GM18868 (cell line): ENCODE results near the gene RAPGEF3.

ENCODE experiments used
- ATAC-seq: cut with Tn5 transposase; IDR thresholded peaks from one replicate; pipeline ENCODE4 v1.9.1; 2021; ENCODE audit warnings: mild to moderate bottlenecking, moderate library complexity; ENCODE audit not compliant: unreplicated experiment

Gene RAPGEF3

GRCh38 chr12:47790676-47791350, 32.1 kb upstream of the RAPGEF3 start:
- ATAC-seq, result no peak

GRCh38 chr12:47789712-47790489, 31.2 kb upstream of the RAPGEF3 start:
- ATAC-seq, result no peak

GRCh38 chr12:47789141-47789540, 30.5 kb upstream of the RAPGEF3 start:
- no peak for ATAC-seq

- no peak for ATAC-seq
Observed at GRCh38 chr12:47787596-47788319, 29.1 kb upstream of the RAPGEF3 start.

- no peak for ATAC-seq
Observed at GRCh38 chr12:47786662-47787280, 28.1 kb upstream of the RAPGEF3 start.

- ATAC-seq, result no peak
Observed at GRCh38 chr12:47785887-47786661, 27.4 kb upstream of the RAPGEF3 start.

GRCh38 chr12:47785036-47785886, 26.6 kb upstream of the RAPGEF3 start:
- ATAC-seq, result no peak

- no peak for ATAC-seq
Observed at GRCh38 chr12:47783821-47784819, 25.4 kb upstream of the RAPGEF3 start.

- no peak for ATAC-seq
Observed at GRCh38 chr12:47783024-47783755, 24.5 kb upstream of the RAPGEF3 start.

- no peak for ATAC-seq
Observed at GRCh38 chr12:47782372-47782770, 23.7 kb upstream of the RAPGEF3 start.

GRCh38 chr12:47781479-47782371, 23.0 kb upstream of the RAPGEF3 start:
- no peak for ATAC-seq

GRCh38 chr12:47779943-47780504, 21.3 kb upstream of the RAPGEF3 start:
- no peak for ATAC-seq

GRCh38 chr12:47779301-47779942, 20.7 kb upstream of the RAPGEF3 start:
- ATAC-seq, result peak; percentile 82

GRCh38 chr12:47778881-47779280, 20.2 kb upstream of the RAPGEF3 start:
- ATAC-seq, result no peak

GRCh38 chr12:47777741-47778558, 19.3 kb upstream of the RAPGEF3 start:
- ATAC-seq, result no peak
